Calu3 (cell line): Measurements from ENCODE around the gene VANGL1. TPM values are rescaled to one million over a fixed set of nuclear protein-coding genes. Genes with fewer than 3 reads are reported as not detected.

Source experiments
- BruUV-seq: library from RNA; stranded (reverse); fragments of 400-500 nt; replicated peaks from 2 replicates; lab custom pipeline; 2021; lab: Mats Ljungman, UMichigan
- CTCF ChIA-PET: fragments of 300-600 bp; sonication (Branson Sonifier 250); formaldehyde crosslinking; loops from one replicate; lab custom pipeline; 2022; ENCODE audit warnings: antibody characterized with exemption; lab: Charles Lee
- DNase-seq: peaks from one replicate; pipeline ENCODE4 v3.0.0; 2022
- H3K27ac Mint-ChIP-seq: one replicate; pipeline ENCODE4 v1.8.0; 2022; ENCODE audit warnings: mixed read lengths; ENCODE audit not compliant: unreplicated experiment
- H3K27me3 Mint-ChIP-seq: one replicate; pipeline ENCODE4 v1.8.0; 2022; ENCODE audit warnings: mixed read lengths; ENCODE audit not compliant: unreplicated experiment
- H3K36me3 Mint-ChIP-seq: one replicate; pipeline ENCODE4 v1.8.0; 2022; ENCODE audit warnings: mild to moderate bottlenecking, moderate library complexity, mixed read lengths; ENCODE audit not compliant: insufficient read depth, unreplicated experiment
- H3K4me1 Mint-ChIP-seq: one replicate; pipeline ENCODE4 v1.8.0; 2022; ENCODE audit warnings: mild to moderate bottlenecking, low read depth, mixed read lengths; ENCODE audit not compliant: unreplicated experiment
- H3K4me3 Mint-ChIP-seq: one replicate; pipeline ENCODE4 v1.8.0; 2022; ENCODE audit warnings: mild to moderate bottlenecking, low read depth, moderate library complexity, mixed read lengths; ENCODE audit not compliant: unreplicated experiment
- H3K9me3 Mint-ChIP-seq: one replicate; pipeline ENCODE4 v1.8.0; 2022; ENCODE audit warnings: low read depth, mixed read lengths; ENCODE audit not compliant: unreplicated experiment
- intact Hi-C: fragments of 100-400 bp; cut with micrococcal nuclease; formaldehyde crosslinking; loops from one replicate; pipeline ENCODE4 v1.10.0; 2022; ENCODE audit not compliant: unreplicated experiment
- total RNA-seq: library from RNA; stranded (reverse); gene quantifications from 2 replicates; pipeline ENCODE4 v1.2.3, GENCODE V29; 2022
- TF ChIP-seq, protein P1 (sequence below): fragments of 200-600 bp; IDR thresholded peaks from one replicate; pipeline ENCODE4 v1.8.0; 2022; ENCODE audit warnings: antibody characterized with exemption; ENCODE audit not compliant: unreplicated experiment

Gene VANGL1
- total RNA-seq, 1 experiment from 2014 or later: 22.4 TPM

DNA sequence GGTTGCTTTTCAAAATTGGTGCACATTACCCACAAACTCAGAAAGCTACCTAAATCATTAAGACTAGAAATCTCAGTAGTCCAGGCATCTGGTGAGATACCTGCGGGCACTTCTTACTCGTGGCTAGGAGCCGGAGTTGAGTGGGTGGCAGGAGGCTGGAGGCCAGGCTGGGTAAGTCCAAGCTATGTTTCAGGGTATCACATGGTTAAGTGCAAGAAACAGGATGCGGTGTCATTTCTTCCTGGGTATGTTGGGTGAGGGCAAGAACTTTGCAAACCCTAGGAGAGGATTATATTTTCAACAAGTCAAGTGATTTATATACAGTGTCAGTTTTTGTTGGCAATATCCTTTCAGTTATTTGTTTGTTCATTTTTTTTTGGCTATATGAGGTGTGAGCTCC, 41.0 kb downstream of the VANGL1 start:
- CTCF ChIA-PET: no interaction called here
- no TSS peak for BruUV-seq
- no peak for DNase-seq
- H3K4me1 Mint-ChIP-seq: no peaks in the 10 kb centered on the region
- TF ChIP-seq, protein P1, sequence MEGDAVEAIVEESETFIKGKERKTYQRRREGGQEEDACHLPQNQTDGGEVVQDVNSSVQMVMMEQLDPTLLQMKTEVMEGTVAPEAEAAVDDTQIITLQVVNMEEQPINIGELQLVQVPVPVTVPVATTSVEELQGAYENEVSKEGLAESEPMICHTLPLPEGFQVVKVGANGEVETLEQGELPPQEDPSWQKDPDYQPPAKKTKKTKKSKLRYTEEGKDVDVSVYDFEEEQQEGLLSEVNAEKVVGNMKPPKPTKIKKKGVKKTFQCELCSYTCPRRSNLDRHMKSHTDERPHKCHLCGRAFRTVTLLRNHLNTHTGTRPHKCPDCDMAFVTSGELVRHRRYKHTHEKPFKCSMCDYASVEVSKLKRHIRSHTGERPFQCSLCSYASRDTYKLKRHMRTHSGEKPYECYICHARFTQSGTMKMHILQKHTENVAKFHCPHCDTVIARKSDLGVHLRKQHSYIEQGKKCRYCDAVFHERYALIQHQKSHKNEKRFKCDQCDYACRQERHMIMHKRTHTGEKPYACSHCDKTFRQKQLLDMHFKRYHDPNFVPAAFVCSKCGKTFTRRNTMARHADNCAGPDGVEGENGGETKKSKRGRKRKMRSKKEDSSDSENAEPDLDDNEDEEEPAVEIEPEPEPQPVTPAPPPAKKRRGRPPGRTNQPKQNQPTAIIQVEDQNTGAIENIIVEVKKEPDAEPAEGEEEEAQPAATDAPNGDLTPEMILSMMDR: no peak
- intact Hi-C loops: no loop called here
- H3K27me3 Mint-ChIP-seq: no peaks in the 10 kb centered on the region
- H3K4me3 Mint-ChIP-seq: no peak overlapping the region
- H3K27ac Mint-ChIP-seq: no peak overlapping the region
- H3K36me3 Mint-ChIP-seq: peaks cover 5% of the 10 kb centered on the region
- H3K9me3 Mint-ChIP-seq: no peaks in the 10 kb centered on the region

DNA sequence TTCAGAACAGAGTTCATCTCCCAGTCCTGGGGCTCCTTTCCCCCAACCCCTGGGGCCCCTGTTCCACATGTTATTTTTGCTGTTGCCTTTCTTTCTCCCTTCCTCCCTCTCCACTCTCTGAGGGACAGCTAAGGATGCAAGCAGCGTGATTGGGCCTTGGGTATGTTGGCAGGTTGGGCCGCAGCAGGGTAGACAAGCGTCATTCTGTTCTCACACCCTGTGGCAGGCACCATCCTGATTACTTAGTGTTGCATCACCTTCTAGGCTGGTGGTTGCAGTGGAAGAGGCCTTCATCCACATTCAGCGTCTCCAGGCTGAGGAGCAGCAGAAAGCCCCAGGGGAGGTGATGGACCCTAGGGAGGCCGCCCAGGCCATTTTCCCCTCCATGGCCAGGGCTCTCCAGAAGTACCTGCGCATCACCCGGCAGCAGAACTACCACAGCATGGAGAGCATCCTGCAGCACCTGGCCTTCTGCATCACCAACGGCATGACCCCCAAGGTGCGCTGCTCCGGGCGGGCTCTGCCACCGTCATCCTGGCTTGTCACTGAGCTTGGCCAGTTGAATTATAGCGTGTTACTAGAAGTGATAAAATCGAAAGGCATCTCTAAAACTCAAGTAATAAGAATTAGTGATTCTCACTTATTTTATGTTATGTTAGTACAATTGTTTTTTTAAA, 43.4 kb downstream of the VANGL1 start:
- Mint-ChIP-seq H3K27me3 (no peaks in the 10 kb centered on the region), H3K9me3 (no peaks in the 10 kb centered on the region), H3K4me1 (no peaks in the 10 kb centered on the region), H3K4me3 (no peak overlapping the region), H3K27ac (no peak overlapping the region), H3K36me3 (no peaks in the 10 kb centered on the region)
- no TSS peak for BruUV-seq
- intact Hi-C loops: no loop called here
- CTCF ChIA-PET: no interaction called here
- DNase-seq: no peak
- TF ChIP-seq, protein P1: no peak

DNA sequence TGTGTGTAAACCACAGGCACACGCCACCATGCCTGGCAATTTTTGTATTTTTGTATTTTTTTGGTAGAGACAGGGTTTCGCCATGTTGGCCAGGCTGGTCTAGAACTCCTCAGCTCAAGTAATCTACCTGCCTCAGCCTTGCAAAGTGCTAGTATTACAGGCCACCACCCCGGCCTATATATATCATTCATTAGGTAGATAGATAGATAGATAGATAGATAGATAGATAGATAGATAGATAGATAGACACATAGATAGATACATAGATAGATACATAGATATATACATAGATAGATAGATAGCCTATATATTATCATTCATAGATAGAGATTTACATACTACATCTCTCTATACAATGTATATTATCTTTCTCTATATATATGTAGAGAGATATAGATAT, 46.0 kb downstream of the VANGL1 start:
- H3K27ac Mint-ChIP-seq: no peak overlapping the region
- DNase-seq: no peak
- no peaks in the 10 kb centered on the region for H3K4me1 Mint-ChIP-seq
- H3K9me3 Mint-ChIP-seq: no peaks in the 10 kb centered on the region
- CTCF ChIA-PET: no interaction called here
- H3K36me3 Mint-ChIP-seq: no peaks in the 10 kb centered on the region
- intact Hi-C loops: no loop called here
- TF ChIP-seq, protein P1: no peak
- H3K4me3 Mint-ChIP-seq: no peak overlapping the region
- no peaks in the 10 kb centered on the region for H3K27me3 Mint-ChIP-seq
- BruUV-seq: no TSS peak

DNA sequence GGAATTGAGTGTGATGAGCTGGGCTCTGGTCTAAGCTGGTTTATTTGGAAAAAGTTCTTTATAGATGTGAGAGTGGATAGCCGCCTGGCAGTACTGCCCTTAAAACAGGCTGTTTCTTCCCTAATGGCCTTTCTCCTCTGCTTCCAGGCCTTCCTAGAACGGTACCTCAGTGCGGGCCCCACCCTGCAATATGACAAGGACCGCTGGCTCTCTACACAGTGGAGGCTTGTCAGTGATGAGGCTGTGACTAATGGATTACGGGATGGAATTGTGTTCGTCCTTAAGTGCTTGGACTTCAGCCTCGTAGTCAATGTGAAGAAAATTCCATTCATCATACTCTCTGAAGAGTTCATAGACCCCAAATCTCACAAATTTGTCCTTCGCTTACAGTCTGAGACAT, 49.2 kb downstream of the VANGL1 start:
- intact Hi-C loops: no loop called here
- DNase-seq: no peak
- Mint-ChIP-seq H3K9me3 (no peaks in the 10 kb centered on the region), H3K27me3 (no peaks in the 10 kb centered on the region), H3K27ac (no peak overlapping the region), H3K4me1 (no peaks in the 10 kb centered on the region), H3K4me3 (no peak overlapping the region), H3K36me3 (no peaks in the 10 kb centered on the region)
- BruUV-seq: no TSS peak
- CTCF ChIA-PET: no interaction called here
- TF ChIP-seq, protein P1: no peak
